GM21737 (cell line): ENCODE measurements around the gene TYMP.

ENCODE experiments used
- ATAC-seq: cut with Tn5 transposase; IDR thresholded peaks from one replicate; pipeline ENCODE4 v1.9.1; 2021; ENCODE audit warnings: mild to moderate bottlenecking, moderate library complexity; ENCODE audit not compliant: unreplicated experiment

TYMP gene

GRCh38 chr22:50563413-50564160 lies 33.8 kb upstream of the TYMP start:
- ATAC-seq = no peak

GRCh38 chr22:50562523-50563412 lies 33.0 kb upstream of the TYMP start, which contains the start of gene SYCE3:
Gene SYCE3 (minus strand): TSS chr22:50562919. CDS start chr22:50556405, 6,514 bp downstream.
- ATAC-seq = peak; percentile 88

- no peak for ATAC-seq
Measured at GRCh38 chr22:50561401-50562358, 31.9 kb upstream of the TYMP start.

- no peak for ATAC-seq
Measured at GRCh38 chr22:50560034-50560433, 30.2 kb upstream of the TYMP start.

- ATAC-seq = no peak
Measured at GRCh38 chr22:50556703-50557102, 26.9 kb upstream of the TYMP start.

- no peak for ATAC-seq
Measured at GRCh38 chr22:50553310-50553709, 23.5 kb upstream of the TYMP start.

GRCh38 chr22:50551160-50551752 lies 21.4 kb upstream of the TYMP start:
- no peak for ATAC-seq

GRCh38 chr22:50550395-50550794 lies 20.6 kb upstream of the TYMP start:
- ATAC-seq = no peak

- no peak for ATAC-seq
Measured at GRCh38 chr22:50548921-50549790, 19.3 kb upstream of the TYMP start.

- ATAC-seq = no peak
Measured at GRCh38 chr22:50548040-50548920, 18.5 kb upstream of the TYMP start.

GRCh38 chr22:50547263-50547985 lies 17.6 kb upstream of the TYMP start:
- ATAC-seq = no peak

- ATAC-seq = no peak
Measured at GRCh38 chr22:50546326-50547262, 16.8 kb upstream of the TYMP start.

GRCh38 chr22:50545522-50546325 lies 15.9 kb upstream of the TYMP start, which contains the start of gene KLHDC7B:
Gene KLHDC7B (plus strand): TSS chr22:50545899. CDS start chr22:50546244, 345 bp downstream.
- no peak for ATAC-seq

GRCh38 chr22:50544746-50545253 lies 15.0 kb upstream of the TYMP start:
- ATAC-seq = no peak

GRCh38 chr22:50544078-50544745 lies 14.4 kb upstream of the TYMP start:
- ATAC-seq = no peak
